ENCODE measurements around the gene MCU. TPM values are rescaled to one million over a fixed set of nuclear protein-coding genes. Genes with fewer than 3 reads are reported as not detected.

Gene MCU
- total and polyA plus RNA-seq, 2 of the 8 experiments (the other 6 are each of a cell fraction or from before 2014, with no cell fraction given), result 51.6 to 62.2 TPM

DNA sequence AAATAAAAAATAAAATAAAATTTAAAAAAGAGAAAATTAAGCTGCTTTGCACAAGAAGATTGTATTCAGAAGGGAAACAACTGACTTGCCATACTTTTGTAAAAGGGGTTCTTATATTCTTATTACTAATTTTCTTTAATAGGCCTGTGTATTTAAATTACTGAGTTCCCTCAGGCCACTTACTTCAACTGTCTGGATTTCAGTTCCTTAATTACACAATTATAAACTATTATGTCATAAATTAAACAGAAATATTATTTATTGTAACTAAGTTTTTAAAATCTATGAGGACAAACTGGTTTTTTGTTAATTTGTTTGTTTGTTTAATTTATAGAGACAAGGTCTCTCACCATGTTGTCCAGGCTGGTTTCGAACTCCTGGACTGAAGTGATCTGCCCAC, 43.6 kb upstream of the MCU start:
- no peak overlapping the region for H2BK5ac ChIP-seq (ENCODE audit: low read depth, low read length)
- H3K79me2 ChIP-seq (ENCODE audit: control insufficient read depth in 1 of 2, insufficient read depth in 2 of 2, low read length in 2 of 2), result no peaks in the 10 kb centered on the region
- H2BK120ac ChIP-seq (replicated peaks; ENCODE audit: low read depth, low read length), result no peak overlapping the region
- no peak overlapping the region for H4K5ac ChIP-seq (ENCODE audit: insufficient read length, low read depth, low read length)
- H3K23me2 ChIP-seq (ENCODE audit: low read depth, low read length), result no peaks in the 10 kb centered on the region
- H3K36me3 ChIP-seq (ENCODE audit: control insufficient read depth in 2 of 4, insufficient read depth in 4 of 4, low read length in 3 of 4), result no peaks in the 10 kb centered on the region
- no peak overlapping the region for H3K14ac ChIP-seq (ENCODE audit: insufficient read length)
- CTCF ChIA-PET (ENCODE audit: partially characterized antibody), result no interaction called here
- no peak overlapping the region for H2BK20ac ChIP-seq (ENCODE audit: low read length)
- no peaks in the 10 kb centered on the region for H3K4me1 ChIP-seq (replicated peaks in 1 of 4; ENCODE audit: control insufficient read depth in 3 of 4, insufficient read depth in 4 of 4, low read length in 3 of 4)
- no peaks in the 10 kb centered on the region for H4K20me1 ChIP-seq (replicated peaks in 1 of 2; ENCODE audit: control insufficient read depth in 1 of 2, insufficient read depth in 2 of 2, low read length in 2 of 2)
- H3K4ac ChIP-seq (replicated peaks; ENCODE audit: insufficient read length, low read depth, low read length), result no peak overlapping the region
- WGBS, 2 experiments (ENCODE audit: extremely low coverage in 1 of 2, insufficient coverage in 1 of 2, insufficient read length in 1 of 2, insufficient replicate concordance in 2 of 2, low coverage in 1 of 2, low lambda C conversion rate in 2 of 2, missing lambda C conversion rate in 1 of 2), result 94% methylated on average over 1 of the region's 1 CpG; no CpG with 5 or more reads in 1 of the 2 experiments
- no peak overlapping the region for H3K18ac ChIP-seq (ENCODE audit: extremely low read depth, low read length)
- H3K4me2 ChIP-seq (ENCODE audit: insufficient read depth in 1 of 2, low read depth in 2 of 2, low read length in 2 of 2), result no peak overlapping the region
- H3K79me1 ChIP-seq (ENCODE audit: low read depth, low read length), result no peaks in the 10 kb centered on the region
- FAIRE-seq, result no peak
- H2AK5ac ChIP-seq (ENCODE audit: low read depth, low read length), result no peak overlapping the region
- H3K27me3 ChIP-seq (replicated peaks in 1 of 4; ENCODE audit: control insufficient read depth in 3 of 4, extremely low read depth in 1 of 4, insufficient read depth in 3 of 4, low read length in 3 of 4), result no peaks in the 10 kb centered on the region
- H3K27ac ChIP-seq (ENCODE audit: low read depth, low read length), result no peak overlapping the region
- DNase-seq (ENCODE audit: low read depth in 1 of 2, low spot score in 2 of 2), result no peak
- H2BK12ac ChIP-seq (ENCODE audit: low read depth, low read length), result no peak overlapping the region
- H3K9me3 ChIP-seq (ENCODE audit: insufficient read depth in 2 of 2, low read depth in 1 of 2, low read length in 1 of 2), result no peaks in the 10 kb centered on the region
- POLR2A ChIA-PET (ENCODE audit: partially characterized antibody), result interaction anchor here (1.0 kb wide), 1 partner anchor 295 kb away, joined by 3 read pairs; no protein-coding TSS in a partner anchor
- H2AFZ ChIP-seq (ENCODE audit: low read length), result no peak overlapping the region
- no peak overlapping the region for H3K23ac ChIP-seq (ENCODE audit: insufficient read length)
- H4K91ac ChIP-seq (replicated peaks; ENCODE audit: insufficient read length, low read length), result no peak overlapping the region
- no peak overlapping the region for H3K9ac ChIP-seq (replicated peaks in 1 of 4; ENCODE audit: extremely low read depth in 1 of 4, low read depth in 3 of 4, low read length in 3 of 4)
- no peak overlapping the region for H4K8ac ChIP-seq (ENCODE audit: extremely low read depth, insufficient read depth, low read length)
- H2BK15ac ChIP-seq (ENCODE audit: low read length), result no peak overlapping the region
- no peak overlapping the region for H3K4me3 ChIP-seq (ENCODE audit: extremely low read depth in 1 of 4, insufficient read depth in 2 of 4, low read depth in 3 of 4, low read length in 4 of 4)
- no peak overlapping the region for H3K56ac ChIP-seq (replicated peaks; ENCODE audit: insufficient read length, low read depth, low read length)
- no peak for TF ChIP-seq POLR2AphosphoS5 (IDR thresholded peaks at IDR 0.05; ENCODE audit: low read depth, low read length)
- TF ChIP-seq, protein P1, sequence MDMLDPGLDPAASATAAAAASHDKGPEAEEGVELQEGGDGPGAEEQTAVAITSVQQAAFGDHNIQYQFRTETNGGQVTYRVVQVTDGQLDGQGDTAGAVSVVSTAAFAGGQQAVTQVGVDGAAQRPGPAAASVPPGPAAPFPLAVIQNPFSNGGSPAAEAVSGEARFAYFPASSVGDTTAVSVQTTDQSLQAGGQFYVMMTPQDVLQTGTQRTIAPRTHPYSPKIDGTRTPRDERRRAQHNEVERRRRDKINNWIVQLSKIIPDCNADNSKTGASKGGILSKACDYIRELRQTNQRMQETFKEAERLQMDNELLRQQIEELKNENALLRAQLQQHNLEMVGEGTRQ (IDR thresholded peaks at IDR 0.05; ENCODE audit: low read length), result no peak
- TF ChIP-seq BACH1 (IDR thresholded peaks at IDR 0.05; ENCODE audit: low read length), result no peak
- no peak for TF ChIP-seq RXRA (IDR thresholded peaks at IDR 0.05; ENCODE audit: insufficient read depth, low read depth, low read length)
- TF ChIP-seq SIX5 (IDR thresholded peaks at IDR 0.05; ENCODE audit: low read depth, low read length), result no peak
- TF ChIP-seq KDM1A (IDR thresholded peaks at IDR 0.05; ENCODE audit: borderline replicate concordance, low read length), result no peak
- TF ChIP-seq POU5F1 (IDR thresholded peaks at IDR 0.05; ENCODE audit: low read depth, low read length), result no peak
- TF ChIP-seq RAD21 (IDR thresholded peaks at IDR 0.05 in 1 of 2, conservative IDR thresholded peaks at IDR 0.05 in 1 of 2; ENCODE audit: low read depth in 2 of 2, low read length in 2 of 2), result no peak
- TF ChIP-seq, protein P2, sequence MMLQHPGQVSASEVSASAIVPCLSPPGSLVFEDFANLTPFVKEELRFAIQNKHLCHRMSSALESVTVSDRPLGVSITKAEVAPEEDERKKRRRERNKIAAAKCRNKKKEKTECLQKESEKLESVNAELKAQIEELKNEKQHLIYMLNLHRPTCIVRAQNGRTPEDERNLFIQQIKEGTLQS (IDR thresholded peaks at IDR 0.05; ENCODE audit: insufficient read depth, low read depth, low read length), result no peak
- no peak for TF ChIP-seq GTF2F1 (IDR thresholded peaks at IDR 0.05; ENCODE audit: borderline replicate concordance, low read depth, low read length)
